Sigmoid colon (tissue), 4 donors: ENCODE measurements around the gene SERINC5.

Experiments
- EP300 ChIP-seq, 4 donors: sonication (generic); formaldehyde crosslinking; IDR thresholded peaks; one replicate each; pipeline ENCODE4 v1.6.1; 2017; ENCODE audit warnings: antibody characterized with exemption in 4 of 4
- POLR2A ChIP-seq, 2 donors: fragments of 450-650 bp; IDR thresholded peaks; one replicate each; pipeline ENCODE4 v1.6.1; 2016; ENCODE audit warnings: antibody characterized with exemption in 2 of 2, mild to moderate bottlenecking in 2 of 2, moderate library complexity in 2 of 2
- POLR2AphosphoS5 ChIP-seq, 4 donors: sonication (generic); formaldehyde crosslinking; IDR thresholded peaks; one replicate each; pipeline ENCODE4 v1.6.1; 2017; ENCODE audit warnings: antibody characterized with exemption in 4 of 4
- TF ChIP-seq, protein P1 (sequence below), 4 experiments: fragments of 450-650 bp in 3 of 4; fragments of 200-600 bp in 1 of 4; IDR thresholded peaks; one replicate each; pipeline ENCODE4 v1.5.1; 2016 to 2019; ENCODE audit warnings: antibody characterized with exemption in 4 of 4, mild to moderate bottlenecking in 3 of 4, moderate library complexity in 2 of 4

GRCh38 chr5:80141147-80141671, 114.6 kb downstream of the SERINC5 start:
- TF ChIP-seq POLR2AphosphoS5 (IDR thresholded peaks at IDR 0.05) (peak; percentile 88 to 93 (median 90)), EP300 (IDR thresholded peaks at IDR 0.05) (peak; percentile 18 to 87 (median 46)), POLR2A (IDR thresholded peaks at IDR 0.05) (no peak)
- TF ChIP-seq, protein P1, sequence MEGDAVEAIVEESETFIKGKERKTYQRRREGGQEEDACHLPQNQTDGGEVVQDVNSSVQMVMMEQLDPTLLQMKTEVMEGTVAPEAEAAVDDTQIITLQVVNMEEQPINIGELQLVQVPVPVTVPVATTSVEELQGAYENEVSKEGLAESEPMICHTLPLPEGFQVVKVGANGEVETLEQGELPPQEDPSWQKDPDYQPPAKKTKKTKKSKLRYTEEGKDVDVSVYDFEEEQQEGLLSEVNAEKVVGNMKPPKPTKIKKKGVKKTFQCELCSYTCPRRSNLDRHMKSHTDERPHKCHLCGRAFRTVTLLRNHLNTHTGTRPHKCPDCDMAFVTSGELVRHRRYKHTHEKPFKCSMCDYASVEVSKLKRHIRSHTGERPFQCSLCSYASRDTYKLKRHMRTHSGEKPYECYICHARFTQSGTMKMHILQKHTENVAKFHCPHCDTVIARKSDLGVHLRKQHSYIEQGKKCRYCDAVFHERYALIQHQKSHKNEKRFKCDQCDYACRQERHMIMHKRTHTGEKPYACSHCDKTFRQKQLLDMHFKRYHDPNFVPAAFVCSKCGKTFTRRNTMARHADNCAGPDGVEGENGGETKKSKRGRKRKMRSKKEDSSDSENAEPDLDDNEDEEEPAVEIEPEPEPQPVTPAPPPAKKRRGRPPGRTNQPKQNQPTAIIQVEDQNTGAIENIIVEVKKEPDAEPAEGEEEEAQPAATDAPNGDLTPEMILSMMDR (IDR thresholded peaks at IDR 0.05), result no peak
